Amniotic stem cell (primary cell): ENCODE results near the gene APOL2.
"Not testable (repeated sequence)": the region's sequence is repeated elsewhere in the genome, so short reads cannot be mapped to it uniquely, and the experiment has no call there.

Experiments
- DNase-seq: peaks from one replicate; lab custom pipeline; 2025; lab: John Stamatoyannopoulos, UW

APOL2 gene

DNA sequence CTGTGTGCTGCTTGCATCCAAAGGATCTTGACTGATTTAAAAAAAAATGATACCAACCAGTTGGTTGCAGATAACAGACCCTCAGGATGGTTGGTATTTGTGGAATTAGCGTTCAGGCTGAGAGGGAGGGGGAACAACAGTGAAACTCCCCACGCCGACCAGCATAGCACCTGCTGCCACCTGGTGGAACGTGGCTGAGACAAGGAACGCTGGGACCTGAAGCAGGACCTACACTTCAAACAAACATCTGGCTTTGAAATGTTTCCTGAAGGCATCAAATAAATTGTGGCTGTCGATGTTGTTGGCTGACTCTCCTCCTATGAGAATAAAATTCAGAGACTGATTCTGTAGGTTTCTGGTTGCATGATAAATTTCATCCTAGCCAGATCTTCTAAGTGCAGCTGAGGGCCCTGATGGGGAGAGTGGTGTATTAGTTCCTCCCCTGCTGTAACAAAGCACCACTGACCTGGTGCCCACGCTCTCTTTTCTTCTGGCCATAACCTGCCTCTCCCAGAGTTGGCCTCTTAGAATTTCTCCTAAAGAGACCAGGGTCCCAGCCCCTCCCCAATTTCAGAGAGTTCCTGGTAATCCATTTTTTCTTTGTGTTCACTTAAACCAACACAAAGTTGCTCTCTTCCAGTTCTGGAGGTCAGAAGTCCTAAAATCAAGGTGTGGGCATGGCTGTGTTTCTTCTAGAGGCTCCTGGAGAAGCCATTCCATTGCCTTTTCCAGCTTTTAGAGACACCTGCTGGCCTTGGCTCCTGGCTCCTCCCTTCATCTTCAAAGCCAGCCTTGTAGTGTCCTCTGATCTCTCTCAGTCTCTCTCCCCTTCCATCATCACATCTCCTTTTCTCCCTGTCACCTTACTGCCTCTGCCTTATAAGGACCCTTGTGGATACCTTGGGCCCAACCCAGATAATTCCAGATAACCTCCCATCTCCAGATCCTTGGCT, 17.3 kb downstream of the APOL2 start:
- no peak for DNase-seq

DNA sequence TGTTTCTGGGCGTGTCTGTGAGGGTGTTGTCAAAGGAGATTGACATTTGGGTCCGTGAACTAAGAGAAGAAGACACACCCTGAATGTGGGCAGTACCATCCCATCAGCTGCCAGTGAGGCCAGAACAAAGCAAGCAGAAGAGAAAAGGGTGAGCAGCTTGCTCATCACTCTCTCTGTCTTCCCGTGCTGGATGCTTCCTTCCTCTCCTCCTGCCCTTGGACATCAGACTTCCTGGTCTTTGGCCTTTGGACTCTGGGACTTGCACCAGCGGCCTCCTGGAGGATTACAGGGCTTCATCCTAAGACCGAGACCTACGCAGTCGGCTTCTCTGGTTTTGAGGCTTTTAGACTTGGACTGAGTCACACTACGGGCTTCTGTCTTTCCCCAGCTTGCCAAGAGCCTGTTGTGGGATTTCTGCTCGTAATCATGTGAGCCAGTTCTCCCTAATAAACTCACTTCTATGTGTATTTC, 18.8 kb downstream of the APOL2 start:
- DNase-seq: no peak

DNA sequence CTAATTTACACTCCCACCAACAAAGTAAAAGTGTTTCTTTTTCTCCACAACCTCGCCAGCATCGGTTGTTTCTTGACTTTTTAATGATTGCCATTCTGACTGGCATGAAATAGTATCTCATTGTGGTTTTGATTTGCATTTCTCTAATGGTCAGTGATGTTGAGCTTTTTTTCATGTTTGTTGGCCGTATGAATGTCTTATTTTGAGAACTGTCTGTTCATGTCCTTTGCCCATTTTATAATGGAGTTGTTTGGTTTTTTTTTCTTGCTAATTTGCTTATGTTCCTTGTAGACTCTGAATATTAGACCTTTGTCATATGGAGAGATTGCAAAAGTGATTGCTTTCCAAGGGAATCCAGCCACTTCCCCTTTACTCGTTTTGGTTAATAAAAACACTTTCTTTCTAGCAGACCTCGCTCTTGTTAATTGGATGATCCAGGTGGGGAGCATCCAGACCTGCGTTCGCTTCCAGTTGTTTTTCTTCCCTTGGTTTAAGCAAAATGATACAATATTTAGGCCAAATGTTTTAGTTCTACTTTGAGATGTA, 20.6 kb downstream of the APOL2 start:
- no peak for DNase-seq

DNA sequence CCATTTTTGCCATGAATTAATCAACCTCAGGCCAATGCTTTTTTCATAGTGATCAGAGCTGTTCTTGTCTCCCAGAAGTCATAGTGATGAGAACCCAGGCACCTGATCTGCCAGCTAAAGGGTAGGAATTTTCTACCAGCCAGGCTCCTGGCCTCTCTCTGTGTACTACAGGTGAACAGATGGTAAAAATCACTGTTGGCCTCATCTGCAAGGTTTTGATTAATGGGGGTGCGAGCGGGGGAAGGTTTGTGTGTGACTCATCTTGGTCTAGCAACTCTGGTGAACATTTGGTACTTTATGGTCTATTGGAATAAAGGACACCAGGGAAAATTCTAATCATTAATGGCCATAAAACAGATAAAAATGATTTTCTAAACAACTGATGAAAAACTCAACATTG, 23.3 kb downstream of the APOL2 start:
- no peak for DNase-seq

DNA sequence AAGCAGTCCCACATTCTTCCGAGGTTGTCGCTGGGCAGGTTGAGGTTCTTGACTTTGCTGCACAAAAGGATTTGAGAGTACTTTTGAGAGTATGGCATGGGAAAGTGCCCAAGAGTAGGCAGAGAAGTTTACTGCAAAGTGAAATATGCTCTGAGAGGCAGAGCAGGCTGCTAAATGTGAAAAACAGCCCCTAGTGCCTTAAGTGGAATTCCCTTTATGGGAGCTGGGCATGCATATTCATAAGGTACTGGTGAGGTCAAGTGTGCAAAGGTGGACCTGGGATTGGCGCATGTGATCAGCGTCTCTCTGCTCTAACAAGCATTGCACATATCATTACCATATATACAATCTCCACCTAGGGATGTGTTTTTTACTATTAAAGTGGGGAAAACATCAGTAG, 25.7 kb downstream of the APOL2 start:
- DNase-seq: no peak

DNA sequence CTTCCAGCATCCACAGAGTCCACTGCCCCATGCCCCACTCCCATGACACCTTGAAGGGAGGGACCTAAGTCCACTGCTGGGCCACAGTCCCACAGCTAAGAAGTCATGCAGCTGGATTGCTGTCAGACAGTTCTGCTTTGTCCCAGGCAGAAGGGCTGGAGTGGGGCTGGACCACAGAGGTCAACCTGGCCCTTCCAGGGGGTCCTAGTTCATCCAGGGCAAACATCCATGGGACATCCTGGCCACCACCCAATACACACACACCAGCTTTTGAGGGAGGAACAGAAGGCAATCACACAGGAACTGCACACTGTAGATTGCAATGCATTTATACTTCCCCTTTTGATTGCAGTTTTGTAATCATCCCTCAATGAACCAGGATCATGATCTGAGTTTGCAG, 26.4 kb downstream of the APOL2 start:
- DNase-seq: no peak

GRCh38 chr22:36211237-36211861, 28.0 kb downstream of the APOL2 start:
- no peak for DNase-seq

GRCh38 chr22:36210224-36210623, 29.1 kb downstream of the APOL2 start:
- no peak for DNase-seq

GRCh38 chr22:36209488-36209908, 29.8 kb downstream of the APOL2 start:
- DNase-seq: not testable (repeated sequence)

DNA sequence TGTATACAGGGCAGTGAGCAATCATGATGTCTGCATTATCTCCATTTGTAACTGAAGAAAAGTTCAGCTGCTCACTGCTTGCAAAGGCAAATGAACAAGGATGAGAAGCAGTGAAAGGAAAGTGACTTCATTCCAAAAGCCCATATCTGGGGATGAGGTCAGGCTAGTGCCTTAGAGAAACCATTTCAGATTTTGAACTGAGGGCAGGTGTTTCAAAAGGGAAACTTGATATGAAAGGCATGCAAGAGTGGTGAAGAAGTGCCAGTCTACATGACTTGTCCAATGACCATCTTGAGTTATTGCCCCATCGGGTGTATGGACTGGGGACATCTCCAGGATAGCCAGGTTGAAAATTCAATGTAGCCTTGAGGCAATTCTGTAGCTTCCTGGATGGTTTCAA, 30.4 kb downstream of the APOL2 start:
- no peak for DNase-seq

GRCh38 chr22:36208162-36208765, 31.1 kb downstream of the APOL2 start:
- no peak for DNase-seq

DNA sequence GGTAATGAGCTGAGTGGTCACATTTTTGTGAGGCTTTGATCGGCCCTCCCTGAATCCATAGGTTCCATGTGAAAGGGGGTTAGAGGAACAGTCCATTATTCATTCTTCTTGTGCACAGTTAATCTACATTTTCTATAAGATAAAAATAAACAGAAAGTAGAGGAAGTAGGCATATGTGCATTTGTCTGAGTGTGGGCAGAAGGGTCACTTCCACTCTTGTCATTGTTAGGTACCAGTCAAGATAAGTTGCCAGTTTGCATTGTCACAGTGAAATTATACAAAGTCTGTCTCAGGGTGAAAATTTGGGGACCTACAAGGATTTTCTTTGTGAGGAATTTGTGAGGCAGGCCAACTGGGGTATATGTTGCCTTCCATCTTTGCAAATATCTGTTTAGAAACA, 33.1 kb downstream of the APOL2 start:
- DNase-seq: no peak

GRCh38 chr22:36205573-36205972, 33.8 kb downstream of the APOL2 start:
- DNase-seq: not testable (repeated sequence)

DNA sequence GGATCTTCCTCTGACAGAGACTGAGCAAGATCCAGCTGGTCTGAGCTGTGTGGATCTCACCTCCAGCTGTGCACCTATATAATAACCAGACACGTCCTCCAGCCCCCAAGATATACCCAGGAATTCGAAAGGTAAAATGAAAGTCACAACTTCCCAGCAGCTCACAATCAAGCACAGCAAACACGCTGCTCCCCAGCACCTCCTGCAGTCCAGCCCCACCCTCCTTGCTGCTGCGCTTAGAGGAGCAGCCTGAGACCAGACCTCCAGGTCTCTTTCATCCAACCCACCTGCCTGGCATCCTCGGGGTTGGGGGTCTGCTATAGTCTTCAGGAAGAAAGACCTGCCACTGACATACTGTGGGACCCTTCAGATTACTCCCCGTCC, 34.7 kb downstream of the APOL2 start:
- DNase-seq: no peak

DNA sequence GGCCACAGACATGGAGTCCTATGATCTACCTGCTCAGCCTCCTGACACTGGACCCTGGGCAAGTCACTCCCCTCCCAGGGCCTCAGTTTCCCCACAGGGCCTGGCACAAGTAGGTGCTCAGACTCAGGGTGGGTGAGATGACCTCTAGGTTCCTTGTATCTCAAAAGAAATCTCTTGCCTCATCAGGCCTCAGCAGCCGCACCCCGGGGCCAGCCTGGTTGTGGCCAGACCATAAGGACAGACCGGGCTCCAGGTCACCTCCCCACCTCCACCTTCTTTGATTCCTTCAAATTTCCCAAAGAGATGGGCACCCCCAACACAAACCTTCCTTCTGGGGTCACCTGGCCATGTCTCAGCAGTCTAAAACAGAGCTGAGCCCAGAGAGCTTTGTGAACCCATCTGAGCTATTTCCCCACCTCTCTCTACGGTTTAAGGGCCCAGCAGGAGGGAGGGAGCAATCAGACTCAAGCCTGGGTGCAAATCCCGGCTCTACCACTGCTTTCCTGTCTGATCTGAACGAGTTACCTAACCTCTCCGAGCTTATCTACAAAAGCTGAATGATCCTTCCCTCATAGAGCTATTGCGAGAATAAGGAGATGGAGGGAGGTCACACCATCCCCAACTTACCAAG, 35.2 kb downstream of the APOL2 start:
- DNase-seq: no peak

DNA sequence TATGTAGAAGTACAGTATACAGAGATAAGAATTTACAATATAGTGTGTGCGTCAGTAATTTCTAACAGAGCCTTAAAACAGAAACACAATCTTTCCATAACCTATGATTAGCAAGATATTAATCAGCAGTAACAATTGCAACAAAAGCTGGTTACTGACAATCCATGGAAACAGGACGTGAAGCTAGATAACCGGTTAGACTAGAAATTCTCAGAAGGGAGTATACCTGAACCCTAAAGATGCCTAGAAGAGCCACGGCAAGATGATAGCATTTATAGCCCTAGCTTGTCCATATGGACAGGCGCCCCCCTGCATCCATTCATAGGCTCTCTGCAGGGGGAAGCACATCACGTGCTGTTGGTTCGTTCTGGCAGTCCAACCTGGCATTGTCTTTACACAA, 35.9 kb downstream of the APOL2 start:
- DNase-seq: not testable (repeated sequence)

- not testable (repeated sequence) for DNase-seq
Measured at GRCh38 chr22:36202906-36203305, 36.4 kb downstream of the APOL2 start.

DNA sequence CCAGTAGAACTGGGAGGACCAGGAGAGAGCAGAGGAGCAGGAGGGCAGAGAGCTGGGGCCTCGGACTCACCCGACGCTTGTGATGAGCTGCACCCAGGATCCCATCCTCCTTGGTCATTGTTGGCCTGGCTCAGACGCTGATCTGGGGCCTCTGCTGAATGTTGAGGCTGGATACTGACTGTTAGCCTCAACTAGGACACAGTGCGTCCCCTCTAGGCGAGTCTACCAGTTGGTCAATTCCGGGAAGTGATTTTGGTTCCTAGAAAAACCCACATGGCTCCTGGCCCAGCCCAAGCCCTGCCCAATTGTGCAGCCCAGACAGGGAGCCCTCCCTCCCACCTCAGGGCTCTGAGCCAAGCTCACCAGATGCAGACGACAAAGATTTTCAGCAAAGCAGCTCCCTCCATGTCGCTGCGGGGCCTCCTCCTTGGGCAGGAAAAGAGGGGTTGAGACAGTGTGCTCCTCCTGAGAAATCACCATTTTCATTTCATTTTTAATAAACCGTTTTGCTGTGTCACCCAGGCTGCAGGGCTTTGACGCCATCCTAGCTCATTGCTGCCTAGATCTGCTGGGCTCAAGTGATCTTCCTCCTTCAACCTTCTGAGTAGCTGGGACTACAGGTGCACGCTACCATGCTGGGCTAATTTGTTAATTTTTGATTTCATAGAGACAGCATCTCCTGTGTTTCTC, 37.6 kb downstream of the APOL2 start, which contains the start of gene APOL4:
APOL4 (minus strand) TSS at position 180 of the 690 bp plus-strand sequence; CDS start at position 105, 75 bp downstream.
- DNase-seq: no peak

GRCh38 chr22:36201025-36201424, 38.3 kb downstream of the APOL2 start:
- not testable (repeated sequence) for DNase-seq

DNA sequence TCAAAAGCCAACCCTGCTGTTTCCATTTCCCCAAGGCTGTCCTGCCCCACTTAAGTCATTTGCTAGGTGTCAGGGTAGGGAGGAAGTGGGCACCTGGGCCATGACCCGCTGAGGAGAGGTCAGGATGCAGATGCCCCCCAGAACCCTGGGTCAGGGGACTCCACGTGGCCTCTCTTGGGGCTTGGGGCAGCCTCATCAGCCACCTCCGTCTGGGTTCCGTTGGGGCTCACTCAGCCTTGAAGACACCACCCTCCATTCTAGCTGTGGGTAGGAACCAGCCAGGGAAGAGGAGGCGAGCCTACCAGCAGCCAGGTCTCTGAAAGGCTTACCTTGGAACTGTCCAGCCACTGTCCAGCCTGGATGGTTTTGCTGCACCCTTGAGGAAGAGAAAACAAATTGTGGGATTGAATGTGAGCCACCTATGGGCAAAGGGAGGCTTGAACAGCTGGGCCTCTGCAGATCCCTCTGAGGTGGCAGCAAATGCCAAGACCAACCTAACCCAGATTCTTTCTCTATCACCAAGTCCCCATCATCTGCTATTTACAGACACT, 40.3 kb downstream of the APOL2 start:
- DNase-seq: no peak

GRCh38 chr22:36198536-36198935, 40.8 kb downstream of the APOL2 start:
- no peak for DNase-seq
